Neural progenitor cell (in vitro differentiated cells): Measurements from ENCODE around the gene SLC4A2.

Source experiments
- CTCF ChIP-seq: fragments of 200-600 bp; sonication (generic); IDR thresholded peaks from 2 replicates; pipeline ENCODE4 v1.5.1; 2017; ENCODE audit warnings: antibody characterized with exemption, mild to moderate bottlenecking
- EZH2 ChIP-seq: fragments of 200-600 bp; sonication (generic); IDR thresholded peaks from 2 replicates; pipeline ENCODE4 v1.6.1; 2017; ENCODE audit warnings: antibody characterized with exemption, mild to moderate bottlenecking, moderate library complexity
- EZH2phosphoT487 ChIP-seq: fragments of 200-600 bp; sonication (generic); IDR thresholded peaks from 2 replicates; pipeline ENCODE4 v1.6.1; 2017; ENCODE audit warnings: antibody characterized with exemption

- TF ChIP-seq EZH2 (no peak), CTCF (no peak), EZH2phosphoT487 (no peak)
These were observed 42.9 kb upstream of the SLC4A2 start for GRCh38 chr7:151016505-151016904.
